Measurements from ENCODE around the gene C11orf91. TPM values are rescaled to one million over a fixed set of nuclear protein-coding genes. Genes with fewer than 3 reads are reported as not detected.

The C11orf91 gene
- total RNA-seq, 2 experiments from 2014 or later: not detected

- TF ChIP-seq EZH2phosphoT487 (IDR thresholded peaks at IDR 0.05; ENCODE audit: borderline replicate concordance, low read depth, low read length) (no peak), CTCF (conservative IDR thresholded peaks at IDR 0.05; ENCODE audit: low read length) (no peak)
- Histone ChIP-seq H3K36me3 (ENCODE audit: insufficient read depth, low read length) (peaks cover 73% of the 10 kb centered on the region), H3K9me3 (ENCODE audit: low read length) (no peaks in the 10 kb centered on the region), H4K20me1 (ENCODE audit: insufficient read depth, low read length) (no peaks in the 10 kb centered on the region), H3K4me3 (ENCODE audit: low read depth, low read length, poor library complexity, severe bottlenecking) (no peak overlapping the region), H2AFZ (ENCODE audit: low read length) (no peak overlapping the region), H3K79me2 (ENCODE audit: insufficient read depth, low read depth, low read length) (no peaks in the 10 kb centered on the region), H3K9me2 (ENCODE audit: insufficient read depth, low read length) (no peaks in the 10 kb centered on the region), H3K4me2 (ENCODE audit: low read length) (no peak overlapping the region), H3K27ac (ENCODE audit: low read depth, low read length, poor library complexity, severe bottlenecking) (no peak overlapping the region), H3K4me1 (ENCODE audit: insufficient read depth, low read length, poor library complexity, severe bottlenecking) (peaks cover 5% of the 10 kb centered on the region)
- no peak for DNase-seq (ENCODE audit: low spot score)
- ChIA-PET POLR2A (interaction anchor here (0.6 to 0.8 kb wide), 3 partner anchors 15 to 621 kb away, joined by 3 read pairs; partner anchors contain the start of gene TCP11L1), CTCF (ENCODE audit: unreplicated experiment) (no interaction called here)
- intact Hi-C loops (cut with micrococcal nuclease; ENCODE audit: unreplicated experiment): no loop called here
- BruUV-seq (replicated peaks): no TSS peak
Observed at GRCh38 chr11:33660962-33661361, 39.7 kb downstream of the C11orf91 start.

- ChIA-PET POLR2A (no interaction called here), CTCF (ENCODE audit: unreplicated experiment) (no interaction called here)
- no peak overlapping the region for H3K4me2 ChIP-seq (ENCODE audit: low read length)
- no peak overlapping the region for H3K4me3 ChIP-seq (ENCODE audit: low read depth, low read length, poor library complexity, severe bottlenecking)
- TF ChIP-seq EZH2phosphoT487 (IDR thresholded peaks at IDR 0.05; ENCODE audit: borderline replicate concordance, low read depth, low read length): no peak
- no peak for TF ChIP-seq CTCF (conservative IDR thresholded peaks at IDR 0.05; ENCODE audit: low read length)
- H3K9me3 ChIP-seq (ENCODE audit: low read length): no peaks in the 10 kb centered on the region
- H3K9me2 ChIP-seq (ENCODE audit: insufficient read depth, low read length): no peaks in the 10 kb centered on the region
- H4K20me1 ChIP-seq (ENCODE audit: insufficient read depth, low read length): no peaks in the 10 kb centered on the region
- BruUV-seq (replicated peaks): no TSS peak
- peaks cover 11% of the 10 kb centered on the region for H3K4me1 ChIP-seq (ENCODE audit: insufficient read depth, low read length, poor library complexity, severe bottlenecking)
- H3K27ac ChIP-seq (ENCODE audit: low read depth, low read length, poor library complexity, severe bottlenecking): no peak overlapping the region
- H3K36me3 ChIP-seq (ENCODE audit: insufficient read depth, low read length): peaks cover 79% of the 10 kb centered on the region
- DNase-seq (ENCODE audit: low spot score): no peak
- H2AFZ ChIP-seq (ENCODE audit: low read length): no peak overlapping the region
- intact Hi-C loops (cut with micrococcal nuclease; ENCODE audit: unreplicated experiment): no loop called here
- H3K79me2 ChIP-seq (ENCODE audit: insufficient read depth, low read depth, low read length): no peaks in the 10 kb centered on the region
Observed at GRCh38 chr11:33659370-33660139, 41.1 kb downstream of the C11orf91 start.

- no peak for DNase-seq (ENCODE audit: low spot score)
- Histone ChIP-seq H3K4me2 (ENCODE audit: low read length) (no peak overlapping the region), H3K4me1 (ENCODE audit: insufficient read depth, low read length, poor library complexity, severe bottlenecking) (peaks cover 11% of the 10 kb centered on the region), H3K79me2 (ENCODE audit: insufficient read depth, low read depth, low read length) (no peaks in the 10 kb centered on the region), H3K36me3 (ENCODE audit: insufficient read depth, low read length) (peaks cover 71% of the 10 kb centered on the region), H3K4me3 (ENCODE audit: low read depth, low read length, poor library complexity, severe bottlenecking) (no peak overlapping the region), H3K9me2 (ENCODE audit: insufficient read depth, low read length) (no peaks in the 10 kb centered on the region), H3K27ac (ENCODE audit: low read depth, low read length, poor library complexity, severe bottlenecking) (no peak overlapping the region), H3K9me3 (ENCODE audit: low read length) (no peaks in the 10 kb centered on the region), H4K20me1 (ENCODE audit: insufficient read depth, low read length) (no peaks in the 10 kb centered on the region), H2AFZ (ENCODE audit: low read length) (no peak overlapping the region)
- ChIA-PET POLR2A (no interaction called here), CTCF (ENCODE audit: unreplicated experiment) (no interaction called here)
- intact Hi-C loops (cut with micrococcal nuclease; ENCODE audit: unreplicated experiment): no loop called here
- BruUV-seq (replicated peaks): no TSS peak
- no peak for TF ChIP-seq CTCF (conservative IDR thresholded peaks at IDR 0.05; ENCODE audit: low read length)
- no peak for TF ChIP-seq EZH2phosphoT487 (IDR thresholded peaks at IDR 0.05; ENCODE audit: borderline replicate concordance, low read depth, low read length)
Observed at GRCh38 chr11:33658195-33658900, 42.3 kb downstream of the C11orf91 start.
